HFF-Myc (cell line): ENCODE data around the gene ZNF195.
A peak's percentile ranks its signal among the peaks of the same experiment; 100 is the strongest.

ENCODE experiments used
- DNase-seq: peaks from one replicate; pipeline ENCODE4 v3.0.0-alpha.2; 2011; ENCODE audit warnings: low read depth; ENCODE audit errors: extremely low read depth
- H3K4me3 ChIP-seq: replicated peaks from 2 replicates; pipeline ENCODE4 v1.5.1; 2011; ENCODE audit warnings: low read depth, mild to moderate bottlenecking, control low read depth, low read length
- CTCF ChIP-seq: IDR thresholded peaks from 2 replicates; pipeline ENCODE4 v1.5.1; 2012; ENCODE audit warnings: mild to moderate bottlenecking, low read depth, low read length, control low read depth; ENCODE audit errors: missing control alignments

The ZNF195 gene

GRCh38 chr11:3382613-3383285, 3.8 kb upstream of the ZNF195 start:
- peak overlapping the region; percentile 50 for H3K4me3 ChIP-seq
- DNase-seq, result no peak
- no peak for TF ChIP-seq CTCF

GRCh38 chr11:3381794-3382193, 2.8 kb upstream of the ZNF195 start:
- peak overlapping the region; percentile 50 for H3K4me3 ChIP-seq
- no peak for DNase-seq
- no peak for TF ChIP-seq CTCF

GRCh38 chr11:3380706-3381545, 2.0 kb upstream of the ZNF195 start:
- H3K4me3 ChIP-seq, result peak overlapping the region; percentile 50
- DNase-seq, result no peak
- no peak for TF ChIP-seq CTCF

- DNase-seq, result no peak
- H3K4me3 ChIP-seq, result no peak overlapping the region
- TF ChIP-seq CTCF, result no peak
These were observed 3.4 kb downstream of the ZNF195 start for GRCh38 chr11:3375552-3375951.

GRCh38 chr11:3370311-3370870, 8.6 kb downstream of the ZNF195 start:
- DNase-seq, result no peak
- no peak for TF ChIP-seq CTCF
- no peak overlapping the region for H3K4me3 ChIP-seq

GRCh38 chr11:3369366-3369765, 9.6 kb downstream of the ZNF195 start:
- no peak for TF ChIP-seq CTCF
- no peak overlapping the region for H3K4me3 ChIP-seq
- no peak for DNase-seq
